Mesenchymal stem cell (in vitro differentiated cells and primary cell): ENCODE results near the gene VARS1.
"Not testable (repeated sequence)": the region's sequence is repeated elsewhere in the genome, so short reads cannot be mapped to it uniquely, and the experiment has no call there.

Source experiments
- DNase-seq: peaks from one replicate; pipeline ENCODE4 v3.0.0-alpha.2; 2013
- H2AFZ ChIP-seq: one replicate; pipeline ENCODE4 v1.6.1; 2013; ENCODE audit warnings: low read depth, mild to moderate bottlenecking, control low read depth, inconsistent platforms, low read length, moderate library complexity
- H2AK5ac ChIP-seq: 2 replicates; pipeline ENCODE4 v1.6.1; 2013; ENCODE audit warnings: low read length, moderate library complexity, mild to moderate bottlenecking, inconsistent platforms; ENCODE audit not compliant: severe bottlenecking
- H2BK120ac ChIP-seq: one replicate; pipeline ENCODE4 v1.6.1; 2013; ENCODE audit warnings: low read depth, mild to moderate bottlenecking, inconsistent platforms, low read length, moderate library complexity
- H2BK12ac ChIP-seq, 2 experiments: one replicate each; pipeline ENCODE4 v1.6.1; 2013; ENCODE audit warnings: inconsistent platforms in 2 of 2, low read length in 2 of 2, mild to moderate bottlenecking in 2 of 2, moderate library complexity in 2 of 2, control low read depth in 1 of 2
- H2BK15ac ChIP-seq: one replicate; pipeline ENCODE4 v1.6.1; 2013; ENCODE audit warnings: mild to moderate bottlenecking, low read depth, inconsistent platforms; ENCODE audit not compliant: poor library complexity, severe bottlenecking
- H2BK5ac ChIP-seq: 2 replicates; pipeline ENCODE4 v1.6.1; 2013; ENCODE audit warnings: low read depth, mild to moderate bottlenecking, low read length, control low read depth, inconsistent platforms; ENCODE audit not compliant: poor library complexity, severe bottlenecking
- H3K14ac ChIP-seq, 2 experiments: one replicate each; pipeline ENCODE4 v1.6.1; 2013; ENCODE audit warnings: inconsistent platforms in 2 of 2, low read length in 2 of 2, control low read depth in 1 of 2, mild to moderate bottlenecking in 1 of 2, moderate library complexity in 1 of 2
- H3K18ac ChIP-seq, 2 experiments: one replicate each; pipeline ENCODE4 v1.6.1; 2013; ENCODE audit warnings: inconsistent platforms in 2 of 2, low read length in 2 of 2, control low read depth in 1 of 2, low read depth in 1 of 2, mild to moderate bottlenecking in 1 of 2
- H3K23ac ChIP-seq, 2 experiments: one replicate each; pipeline ENCODE4 v1.6.1; 2013; ENCODE audit warnings: inconsistent platforms in 2 of 2, low read length in 2 of 2, mild to moderate bottlenecking in 2 of 2, moderate library complexity in 2 of 2, control low read depth in 1 of 2
- H3K27ac ChIP-seq: 2 replicates; pipeline ENCODE4 v1.5.1; 2013; ENCODE audit warnings: mild to moderate bottlenecking, moderate library complexity, low read length, control low read depth, inconsistent platforms; ENCODE audit not compliant: poor library complexity, severe bottlenecking
- H3K27me3 ChIP-seq, 2 experiments: 2 replicates each; pipeline versions ENCODE4 v1.6.1 to v1.7.0; 2013; ENCODE audit warnings: low read length in 2 of 2, mild to moderate bottlenecking in 2 of 2, moderate library complexity in 2 of 2, control low read depth in 1 of 2, inconsistent platforms in 1 of 2; ENCODE audit not compliant: control insufficient read depth in 1 of 2, insufficient read depth in 1 of 2
- H3K36me3 ChIP-seq, 2 experiments: 2 replicates each; pipeline versions ENCODE4 v1.6.1 to v1.7.0; 2013; ENCODE audit warnings: low read length in 2 of 2, control low read depth in 1 of 2, inconsistent platforms in 1 of 2, low read depth in 1 of 2, mild to moderate bottlenecking in 1 of 2; ENCODE audit not compliant: insufficient read depth in 2 of 2, control insufficient read depth in 1 of 2
- H3K4ac ChIP-seq, 2 experiments: one replicate each; pipeline ENCODE4 v1.6.1; 2013; ENCODE audit warnings: inconsistent platforms in 2 of 2, low read length in 2 of 2, mild to moderate bottlenecking in 2 of 2, moderate library complexity in 2 of 2, control low read depth in 1 of 2, low read depth in 1 of 2
- H3K4me1 ChIP-seq: 2 replicates; pipeline ENCODE4 v1.6.1; 2013; ENCODE audit warnings: low read depth, low read length, control low read depth; ENCODE audit not compliant: control insufficient read depth, insufficient read depth
- H3K4me2 ChIP-seq: 2 replicates; pipeline ENCODE4 v1.6.1; 2013; ENCODE audit warnings: low read length, mild to moderate bottlenecking, inconsistent platforms; ENCODE audit not compliant: poor library complexity, severe bottlenecking
- H3K4me3 ChIP-seq, 2 experiments: 2 replicates each; pipeline versions ENCODE4 v1.5.1 to v1.7.0; 2013; ENCODE audit warnings: low read length in 2 of 2, mild to moderate bottlenecking in 2 of 2, control low read depth in 1 of 2, low read depth in 1 of 2; ENCODE audit not compliant: insufficient read depth in 1 of 2
- H3K79me1 ChIP-seq: replicated peaks from 2 replicates; pipeline ENCODE4 v1.6.1; 2013; ENCODE audit warnings: mild to moderate bottlenecking, control low read depth, low read length, inconsistent platforms; ENCODE audit not compliant: poor library complexity, severe bottlenecking
- H3K9ac ChIP-seq: 2 replicates; pipeline ENCODE4 v1.7.0; 2013; ENCODE audit warnings: mild to moderate bottlenecking, low read length, moderate library complexity
- H3K9me3 ChIP-seq: 2 replicates; pipeline ENCODE4 v1.7.0; 2013; ENCODE audit warnings: mild to moderate bottlenecking, low read length; ENCODE audit not compliant: control insufficient read depth
- H4K8ac ChIP-seq: one replicate; pipeline ENCODE4 v1.6.1; 2013; ENCODE audit warnings: inconsistent platforms, mild to moderate bottlenecking, low read length, moderate library complexity
- H4K91ac ChIP-seq: one replicate; pipeline ENCODE4 v1.6.1; 2013; ENCODE audit warnings: mild to moderate bottlenecking, low read length, inconsistent platforms
- WGBS: methylation state at CpG from one replicate; pipeline ENCODE4 v1.1.7; 2013; ENCODE audit warnings: mixed read lengths; 5-methylcytosine and 5-hydroxymethylcytosine counted together

The VARS1 gene

DNA sequence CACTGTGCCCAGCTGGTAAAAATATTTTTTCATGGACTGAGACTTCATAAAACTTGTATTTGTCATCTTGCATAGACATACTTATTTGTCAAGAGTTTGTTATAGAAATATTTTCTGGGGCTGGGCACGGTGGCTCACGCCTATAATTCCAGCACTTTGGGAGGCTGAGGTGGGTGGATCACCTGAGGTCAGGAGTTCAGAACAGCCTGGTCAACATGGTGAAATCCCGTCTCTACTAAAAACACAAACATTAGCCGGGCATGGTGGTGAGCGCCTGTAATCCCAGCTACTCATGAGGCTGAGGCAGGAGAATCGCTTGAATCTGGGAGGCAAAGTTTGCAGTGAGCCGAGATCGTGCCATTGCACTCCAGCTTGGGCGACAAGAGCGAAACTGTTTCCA lies 13.0 kb upstream of the VARS1 start:
- H3K23ac ChIP-seq, H2BK5ac ChIP-seq, H3K4ac ChIP-seq, H2BK120ac ChIP-seq, H3K36me3 ChIP-seq, H2BK15ac ChIP-seq, H3K4me3 ChIP-seq, H4K8ac ChIP-seq, H2BK12ac ChIP-seq, H2AK5ac ChIP-seq, DNase-seq, H3K18ac ChIP-seq, H3K27ac ChIP-seq, H3K79me1 ChIP-seq, H4K91ac ChIP-seq, H3K14ac ChIP-seq, H3K9ac ChIP-seq, H3K4me2 ChIP-seq, H3K4me1 ChIP-seq, H2AFZ ChIP-seq, H3K27me3 ChIP-seq, H3K9me3 ChIP-seq: not testable (repeated sequence)
- 91% methylated on average over 6 of the region's 10 CpGs for WGBS

DNA sequence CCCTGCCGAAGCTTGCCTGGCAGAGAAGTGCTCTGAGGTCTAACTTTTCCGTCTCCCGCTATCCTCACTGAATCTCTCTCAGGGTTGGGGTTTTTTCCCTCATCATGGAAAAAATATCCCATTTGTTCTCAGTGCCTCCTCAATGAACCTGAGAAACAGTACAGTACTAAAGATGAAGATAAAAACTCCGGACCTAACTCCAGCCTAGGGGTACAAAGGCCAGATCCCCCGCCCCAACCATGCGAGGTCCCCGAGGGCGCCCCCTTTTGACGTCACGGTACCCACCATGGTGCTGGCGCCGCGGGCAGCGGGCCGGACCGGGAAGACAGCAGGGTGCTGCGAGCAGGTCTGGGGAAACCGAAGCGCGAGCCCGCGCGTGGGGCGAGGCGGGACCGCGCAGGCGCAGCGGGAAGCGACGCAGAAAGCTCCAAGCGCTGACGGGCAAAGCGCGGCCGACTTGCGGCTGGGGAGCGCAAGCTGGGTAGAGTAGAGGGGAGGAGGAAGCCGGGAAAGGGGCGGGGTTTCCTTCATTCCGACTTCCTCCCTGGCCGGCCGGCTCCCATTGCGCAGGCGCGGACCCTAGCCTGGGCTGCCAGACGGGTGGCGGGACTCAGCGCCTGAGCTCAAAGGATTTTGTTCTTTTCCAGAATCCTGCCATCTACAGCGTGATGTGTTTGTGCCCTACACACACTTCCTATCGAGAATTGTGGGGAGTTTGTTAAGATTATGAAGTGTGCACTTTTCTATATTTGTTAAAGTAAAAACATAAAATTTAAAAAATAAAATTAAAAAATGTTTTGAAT lies 11.1 kb upstream of the VARS1 start, which contains the start of gene LSM2:
Gene LSM2, minus strand, starts transcription at position 497 of the 803 bp plus-strand sequence. Its CDS starts 209 bp downstream, at position 288.
- H3K79me1 ChIP-seq, result peaks cover 13% of the 10 kb centered on the region
- H4K8ac ChIP-seq, result peak within 1 kb of the TSS; percentile 77
- no peaks in the 10 kb centered on the region for H3K9me3 ChIP-seq
- H2BK5ac ChIP-seq, result peak within 1 kb of the TSS; percentile 79
- peak within 1 kb of the TSS; percentile 79 for H3K4me2 ChIP-seq
- peak within 1 kb of the TSS in 1 of 2 experiments; percentile 91 for H3K14ac ChIP-seq
- no peak within 1 kb of the TSS for H2BK120ac ChIP-seq
- H3K27ac ChIP-seq, result peak within 1 kb of the TSS; percentile 83
- peak within 1 kb of the TSS; percentile 50 to 91 for H3K18ac ChIP-seq
- H2AFZ ChIP-seq, result peak within 1 kb of the TSS; percentile 69
- peak within 1 kb of the TSS; percentile 51 to 86 for H3K4ac ChIP-seq
- H3K4me1 ChIP-seq, result peaks cover 6% of the 10 kb centered on the region
- peak within 1 kb of the TSS; percentile 39 for H4K91ac ChIP-seq
- H3K36me3 ChIP-seq, result peaks cover 5 to 9% of the 10 kb centered on the region in 2 experiments
- H2BK12ac ChIP-seq, result peak within 1 kb of the TSS in 1 of 2 experiments; percentile 38
- DNase-seq, result peak; percentile 97
- H3K27me3 ChIP-seq, result no peaks in the 10 kb centered on the region
- peak within 1 kb of the TSS; percentile 85 to 89 for H3K4me3 ChIP-seq
- H3K9ac ChIP-seq, result peak within 1 kb of the TSS; percentile 94
- H2BK15ac ChIP-seq, result no peak within 1 kb of the TSS
- peak within 1 kb of the TSS; percentile 73 for H2AK5ac ChIP-seq
- under 1% methylated on average over 44 of the region's 51 CpGs for WGBS
- H3K23ac ChIP-seq, result peak within 1 kb of the TSS; percentile 13 to 67

DNA sequence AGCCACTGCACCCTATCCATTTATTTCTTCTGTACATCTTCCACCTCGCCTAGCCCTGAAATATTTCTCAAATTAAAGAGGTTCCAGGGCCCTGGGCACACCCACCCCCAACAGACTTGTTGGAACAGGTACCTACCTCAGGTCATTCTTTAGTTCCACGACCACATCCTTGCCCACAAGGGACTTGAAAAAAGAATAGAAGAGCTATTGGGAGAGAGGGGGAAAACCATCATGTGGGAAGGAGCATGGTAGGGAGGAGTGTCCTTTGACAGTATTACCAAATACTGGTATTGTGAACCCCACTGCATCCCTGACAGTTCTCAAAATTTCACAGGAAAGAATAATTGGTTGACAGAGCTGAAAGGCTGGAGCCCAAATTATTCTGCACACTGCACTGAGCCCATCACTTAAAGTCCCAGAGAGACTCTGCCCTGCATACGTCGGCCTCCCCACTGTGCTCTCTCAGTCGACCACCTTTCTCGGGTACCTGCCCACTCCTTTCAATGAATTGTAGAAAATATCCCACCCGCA lies 10.5 kb upstream of the VARS1 start:
- peaks cover 5 to 13% of the 10 kb centered on the region in 2 experiments for H3K36me3 ChIP-seq
- no peak overlapping the region for H2BK5ac ChIP-seq
- 16% methylated on average over 6 of the region's 7 CpGs for whole genome bisulfite sequencing
- H3K18ac ChIP-seq, result no peak overlapping the region
- no peak overlapping the region for H2BK15ac ChIP-seq
- H2BK12ac ChIP-seq, result no peak overlapping the region
- peak; percentile 8 for DNase-seq
- H3K4me2 ChIP-seq, result peak overlapping the region; percentile 79
- H4K8ac ChIP-seq, result no peak overlapping the region
- H3K14ac ChIP-seq, result no peak overlapping the region
- peak overlapping the region; percentile 73 for H2AK5ac ChIP-seq
- H2BK120ac ChIP-seq, result no peak overlapping the region
- peak overlapping the region; percentile 60 for H2AFZ ChIP-seq
- H3K23ac ChIP-seq, result peak overlapping the region in 1 of 2 experiments; percentile 13
- no peak overlapping the region for H4K91ac ChIP-seq
- peaks cover 13% of the 10 kb centered on the region for H3K79me1 ChIP-seq
- H3K4ac ChIP-seq, result peak overlapping the region; percentile 51 to 86
- H3K27me3 ChIP-seq, result no peaks in the 10 kb centered on the region
- peaks cover 6% of the 10 kb centered on the region for H3K4me1 ChIP-seq
- peak overlapping the region; percentile 85 to 89 for H3K4me3 ChIP-seq
- H3K27ac ChIP-seq, result peak overlapping the region; percentile 77
- no peaks in the 10 kb centered on the region for H3K9me3 ChIP-seq
- H3K9ac ChIP-seq, result peak overlapping the region; percentile 94
